Osteoblast (primary cell): ENCODE data around the gene REXO1. TPM values are rescaled to one million over a fixed set of nuclear protein-coding genes. Genes with fewer than 3 reads are reported as not detected.
"Not testable (repeated sequence)": the region's sequence is repeated elsewhere in the genome, so short reads cannot be mapped to it uniquely, and the experiment has no call there.

ENCODE experiments used
- DNase-seq: peaks from one replicate; pipeline ENCODE4 v3.0.0; 2011; ENCODE audit warnings: low spot score, mixed read lengths; ENCODE audit not compliant: insufficient read length; ENCODE audit errors: missing footprints
- H2AFZ ChIP-seq: 2 replicates; pipeline ENCODE4 v1.6.0; 2011; ENCODE audit warnings: mild to moderate bottlenecking, low read length
- H3K27ac ChIP-seq: 2 replicates; pipeline ENCODE4 v1.5.1; 2011; ENCODE audit warnings: mild to moderate bottlenecking, low read depth, low read length, moderate library complexity
- H3K27me3 ChIP-seq: 2 replicates; pipeline ENCODE4 v1.6.0; 2012; ENCODE audit warnings: mild to moderate bottlenecking, control low read depth, inconsistent platforms, low read length, moderate library complexity; ENCODE audit not compliant: insufficient read depth
- H3K36me3 ChIP-seq: 2 replicates; pipeline ENCODE4 v1.5.1; 2011; ENCODE audit warnings: mild to moderate bottlenecking, low read length, control low read depth, moderate library complexity; ENCODE audit not compliant: insufficient read depth
- H3K4me1 ChIP-seq: 2 replicates; pipeline ENCODE4 v1.5.1; 2011; ENCODE audit warnings: mild to moderate bottlenecking, low read length, control low read depth, moderate library complexity; ENCODE audit not compliant: insufficient read depth
- H3K4me2 ChIP-seq: 2 replicates; pipeline ENCODE4 v1.6.0; 2011; ENCODE audit warnings: mild to moderate bottlenecking, low read length; ENCODE audit not compliant: insufficient read depth
- H3K4me3 ChIP-seq: fragments of 200-600 bp; sonication (generic); 3 replicates; pipeline ENCODE4 v1.5.1; 2012; ENCODE audit warnings: mild to moderate bottlenecking, low read length, inconsistent platforms; ENCODE audit not compliant: insufficient read depth
- H3K79me2 ChIP-seq: 2 replicates; pipeline ENCODE4 v1.6.0; 2012; ENCODE audit warnings: mild to moderate bottlenecking, low read length, control low read depth, inconsistent platforms; ENCODE audit not compliant: insufficient read depth
- H3K9me3 ChIP-seq: 2 replicates; pipeline ENCODE4 v1.5.1; 2011; ENCODE audit warnings: low read depth, low read length, control low read depth
- H4K20me1 ChIP-seq: 2 replicates; pipeline ENCODE4 v1.6.0; 2012; ENCODE audit warnings: mild to moderate bottlenecking, low read length, control low read depth; ENCODE audit not compliant: insufficient read depth
- CTCF ChIP-seq: IDR thresholded peaks from 2 replicates; pipeline ENCODE4 v1.5.1; 2011; ENCODE audit warnings: mild to moderate bottlenecking, low read depth, low read length, moderate library complexity; ENCODE audit errors: extremely low read depth
- total RNA-seq: library from RNA; depleted of rRNA; stranded (reverse); fragments of >200 nt; gene quantifications from 2 replicates; pipeline ENCODE4 v1.2.3, GENCODE V29; 2012

Gene REXO1
- total RNA-seq, 1 donor, result 9.4 TPM

- Histone ChIP-seq H3K4me2 (no peak overlapping the region), H3K9me3 (no peaks in the 10 kb centered on the region), H3K4me1 (no peaks in the 10 kb centered on the region), H3K36me3 (no peaks in the 10 kb centered on the region), H3K27me3 (no peaks in the 10 kb centered on the region), H4K20me1 (peaks cover 2% of the 10 kb centered on the region), H3K4me3 (no peak overlapping the region), H2AFZ (no peak overlapping the region), H3K27ac (no peak overlapping the region), H3K79me2 (peaks cover 2% of the 10 kb centered on the region)
- no peak for DNase-seq
- no peak for TF ChIP-seq CTCF
Measured at GRCh38 chr19:1889907-1890306, 41.6 kb upstream of the REXO1 start.

GRCh38 chr19:1888385-1888784 is 40.1 kb upstream of the REXO1 start:
- Histone ChIP-seq H3K9me3 (no peaks in the 10 kb centered on the region), H3K4me2 (no peak overlapping the region), H3K4me3 (no peak overlapping the region), H3K27me3 (no peaks in the 10 kb centered on the region), H3K36me3 (no peaks in the 10 kb centered on the region), H4K20me1 (peaks cover 17% of the 10 kb centered on the region), H3K79me2 (peaks cover 17% of the 10 kb centered on the region), H3K27ac (no peak overlapping the region), H3K4me1 (peaks cover 10% of the 10 kb centered on the region), H2AFZ (no peak overlapping the region)
- DNase-seq, result peak; percentile 56
- no peak for TF ChIP-seq CTCF

- not testable (repeated sequence) for H3K27me3 ChIP-seq, H3K36me3 ChIP-seq, DNase-seq, H3K9me3 ChIP-seq, H3K27ac ChIP-seq, H2AFZ ChIP-seq, H3K4me3 ChIP-seq, H3K4me2 ChIP-seq
- Histone ChIP-seq H3K4me1 (peaks cover 10% of the 10 kb centered on the region), H4K20me1 (peaks cover 31% of the 10 kb centered on the region), H3K79me2 (peaks cover 35% of the 10 kb centered on the region)
Measured at GRCh38 chr19:1886360-1886759, 38.1 kb upstream of the REXO1 start.

GRCh38 chr19:1885398-1886119 is 37.3 kb upstream of the REXO1 start, which contains the start of gene ABHD17A:
TSS of gene ABHD17A (minus strand) at chr19:1885496. CDS start at chr19:1881566, 3,930 bp downstream.
- H3K27ac ChIP-seq, result peak within 1 kb of the TSS; percentile 80

GRCh38 chr19:1884719-1885334 is 36.5 kb upstream of the REXO1 start:
- Histone ChIP-seq H3K9me3 (no peaks in the 10 kb centered on the region), H4K20me1 (peaks cover 38% of the 10 kb centered on the region), H3K27me3 (no peaks in the 10 kb centered on the region), H3K4me3 (peak overlapping the region; percentile 94), H3K27ac (peak overlapping the region; percentile 80), H3K79me2 (peaks cover 47% of the 10 kb centered on the region), H3K4me2 (peak overlapping the region; percentile 96), H2AFZ (peak overlapping the region; percentile 72), H3K36me3 (no peaks in the 10 kb centered on the region), H3K4me1 (peaks cover 10% of the 10 kb centered on the region)
- DNase-seq, result peak; percentile 96
- TF ChIP-seq CTCF, result no peak

More at GRCh38 chr19:1885398-1886119, 37.3 kb upstream of the REXO1 start, which contains the start of gene ABHD17A:
- Histone ChIP-seq H3K4me3 (peak within 1 kb of the TSS; percentile 94), H4K20me1 (peaks cover 33% of the 10 kb centered on the region), H3K79me2 (peaks cover 41% of the 10 kb centered on the region), H3K4me1 (peaks cover 10% of the 10 kb centered on the region), H3K4me2 (peak within 1 kb of the TSS; percentile 96), H2AFZ (peak within 1 kb of the TSS; percentile 72)
- not testable (repeated sequence) for H3K36me3 ChIP-seq, H3K27me3 ChIP-seq, H3K9me3 ChIP-seq
- peak; percentile 100 for DNase-seq
